ENCODE data around the gene ZNF407. TPM values are rescaled to one million over a fixed set of nuclear protein-coding genes. Genes with fewer than 3 reads are reported as not detected.

ZNF407 gene
- total and polyA plus RNA-seq, 2 experiments from 2014 or later, result 2.1 to 10.4 TPM

GRCh38 chr18:75075016-75075305 lies 477.3 kb downstream of the ZNF407 start (continued):
- TF ChIP-seq ZNF462 (CRISPR knock-in tag; IDR thresholded peaks at IDR 0.05) (no peak), EZH2phosphoT487 (IDR thresholded peaks at IDR 0.05; ENCODE audit: unreplicated experiment) (no peak), ZNF114 (CRISPR knock-in tag; IDR thresholded peaks at IDR 0.05) (no peak), EZH2 (IDR thresholded peaks at IDR 0.05; ENCODE audit: low read depth, unreplicated experiment) (no peak), POLR2AphosphoS5 (IDR thresholded peaks at IDR 0.05; ENCODE audit: low read depth) (no peak), NANOG (IDR thresholded peaks at IDR 0.05; ENCODE audit: borderline replicate concordance) (no peak), JUNB (IDR thresholded peaks at IDR 0.05; ENCODE audit: unreplicated experiment) (no peak)
- TF ChIP-seq, protein P1, sequence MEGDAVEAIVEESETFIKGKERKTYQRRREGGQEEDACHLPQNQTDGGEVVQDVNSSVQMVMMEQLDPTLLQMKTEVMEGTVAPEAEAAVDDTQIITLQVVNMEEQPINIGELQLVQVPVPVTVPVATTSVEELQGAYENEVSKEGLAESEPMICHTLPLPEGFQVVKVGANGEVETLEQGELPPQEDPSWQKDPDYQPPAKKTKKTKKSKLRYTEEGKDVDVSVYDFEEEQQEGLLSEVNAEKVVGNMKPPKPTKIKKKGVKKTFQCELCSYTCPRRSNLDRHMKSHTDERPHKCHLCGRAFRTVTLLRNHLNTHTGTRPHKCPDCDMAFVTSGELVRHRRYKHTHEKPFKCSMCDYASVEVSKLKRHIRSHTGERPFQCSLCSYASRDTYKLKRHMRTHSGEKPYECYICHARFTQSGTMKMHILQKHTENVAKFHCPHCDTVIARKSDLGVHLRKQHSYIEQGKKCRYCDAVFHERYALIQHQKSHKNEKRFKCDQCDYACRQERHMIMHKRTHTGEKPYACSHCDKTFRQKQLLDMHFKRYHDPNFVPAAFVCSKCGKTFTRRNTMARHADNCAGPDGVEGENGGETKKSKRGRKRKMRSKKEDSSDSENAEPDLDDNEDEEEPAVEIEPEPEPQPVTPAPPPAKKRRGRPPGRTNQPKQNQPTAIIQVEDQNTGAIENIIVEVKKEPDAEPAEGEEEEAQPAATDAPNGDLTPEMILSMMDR (conservative IDR thresholded peaks at IDR 0.05; ENCODE audit: low read depth in 2 of 2), result no peak

GRCh38 chr18:75075429-75075841 lies 477.8 kb downstream of the ZNF407 start:
- no peak overlapping the region for H2AFZ ChIP-seq
- H3K27ac Mint-ChIP-seq, result no peak overlapping the region; the same call in 1 of the 2 replicates
- H3K36me3 ChIP-seq (ENCODE audit: insufficient read depth), result no peaks in the 10 kb centered on the region
- DNase-seq (ENCODE audit: low spot score), result no peak
- no peak overlapping the region for H3K4me3 ChIP-seq
- no peaks in the 10 kb centered on the region for H3K27me3 ChIP-seq (ENCODE audit: insufficient read depth)
- no peak for ATAC-seq
- no peaks in the 10 kb centered on the region for H3K79me2 ChIP-seq (replicated peaks; ENCODE audit: insufficient read depth)
- peaks cover 4% of the 10 kb centered on the region for H3K27me3 Mint-ChIP-seq (ENCODE audit: insufficient read depth, low read depth, poor library complexity)
- H3K9me3 Mint-ChIP-seq, result peaks cover 24% of the 10 kb centered on the region
- H3K9me2 ChIP-seq (ENCODE audit: insufficient read depth), result no peaks in the 10 kb centered on the region
- H3K4me1 ChIP-seq (ENCODE audit: insufficient read depth), result no peaks in the 10 kb centered on the region
- H3K4me2 ChIP-seq, result no peak overlapping the region
- H3K4me3 Mint-ChIP-seq, result no peak overlapping the region
- no peaks in the 10 kb centered on the region for H4K20me1 ChIP-seq (replicated peaks; ENCODE audit: insufficient read depth)
- peaks cover 6% of the 10 kb centered on the region for H3K4me1 Mint-ChIP-seq
- H3F3A ChIP-seq (replicated peaks; ENCODE audit: low read depth), result no peaks in the 10 kb centered on the region
- no peak overlapping the region for H3K27ac ChIP-seq (ENCODE audit: low read depth)
- peaks cover 4% of the 10 kb centered on the region; the same call in 2 of the 3 replicates for H3K36me3 Mint-ChIP-seq (ENCODE audit: low read depth)
- TF ChIP-seq, protein P1 (conservative IDR thresholded peaks at IDR 0.05; ENCODE audit: low read depth in 2 of 2), result no peak
